ENCODE measurements around the gene SPOP. TPM values are rescaled to one million over a fixed set of nuclear protein-coding genes. Genes with fewer than 3 reads are reported as not detected.

The SPOP gene
- total RNA-seq, 1 experiment from 2014 or later, result 52.3 TPM

GRCh38 chr17:49715717-49716279, 37.9 kb upstream of the SPOP start:
- CTCF ChIA-PET, result interaction anchor here (0.6 to 1.8 kb wide), 4 partner anchors 159 to 308 kb away, joined by 3 to 10 read pairs (median 3); no protein-coding TSS in a partner anchor
- no TSS peak for BruUV-seq (replicated peaks)
- POLR2A ChIA-PET, result no interaction called here
- no peaks in the 10 kb centered on the region for H3K27me3 Mint-ChIP-seq (ENCODE audit: insufficient read depth, unreplicated experiment)
- H3K27ac Mint-ChIP-seq (ENCODE audit: low read depth, unreplicated experiment), result no peak overlapping the region
- H3K9me3 Mint-ChIP-seq (ENCODE audit: unreplicated experiment), result no peaks in the 10 kb centered on the region
- H3K36me3 Mint-ChIP-seq (ENCODE audit: insufficient read depth, unreplicated experiment), result peaks cover 14% of the 10 kb centered on the region
- no peak for TF ChIP-seq CTCF (IDR thresholded peaks at IDR 0.05; ENCODE audit: unreplicated experiment)
- H3K4me1 Mint-ChIP-seq (ENCODE audit: insufficient read depth, unreplicated experiment), result no peaks in the 10 kb centered on the region
- DNase-seq (ENCODE audit: unreplicated experiment), result no peak
- no peak overlapping the region for H3K4me3 Mint-ChIP-seq (ENCODE audit: unreplicated experiment)
- intact Hi-C loops (cut with micrococcal nuclease), result no loop called here

- Mint-ChIP-seq H3K27me3 (ENCODE audit: insufficient read depth, unreplicated experiment) (no peaks in the 10 kb centered on the region), H3K4me1 (ENCODE audit: insufficient read depth, unreplicated experiment) (no peaks in the 10 kb centered on the region), H3K36me3 (ENCODE audit: insufficient read depth, unreplicated experiment) (peaks cover 16% of the 10 kb centered on the region), H3K4me3 (ENCODE audit: unreplicated experiment) (no peak overlapping the region), H3K9me3 (ENCODE audit: unreplicated experiment) (no peaks in the 10 kb centered on the region), H3K27ac (ENCODE audit: low read depth, unreplicated experiment) (no peak overlapping the region)
- DNase-seq (ENCODE audit: unreplicated experiment), result no peak
- ChIA-PET POLR2A (no interaction called here), CTCF (interaction anchor here (0.6 to 1.8 kb wide), 4 partner anchors 101 to 307 kb away, joined by 3 to 10 read pairs (median 4); no protein-coding TSS in a partner anchor)
- intact Hi-C loops (cut with micrococcal nuclease), result no loop called here
- TF ChIP-seq CTCF (IDR thresholded peaks at IDR 0.05; ENCODE audit: unreplicated experiment), result no peak
- no TSS peak for BruUV-seq (replicated peaks)
These were observed 37.3 kb upstream of the SPOP start for GRCh38 chr17:49715216-49715615.

- peaks cover 26% of the 10 kb centered on the region for H3K36me3 Mint-ChIP-seq (ENCODE audit: insufficient read depth, unreplicated experiment)
- no TSS peak for BruUV-seq (replicated peaks)
These were observed 30.8 kb upstream of the SPOP start for GRCh38 chr17:49708515-49709183.

More at GRCh38 chr17:49708515-49709183, 30.8 kb upstream of the SPOP start:
- ChIA-PET CTCF (interaction anchor here (0.6 to 7.4 kb wide), 26 partner anchors 9 to 1205 kb away, joined by 3 to 47 read pairs (median 4); partner anchors contain the start of gene KAT7), POLR2A (interaction anchor here (0.6 to 3.5 kb wide), 24 partner anchors 10 to 838 kb away, joined by 3 to 35 read pairs (median 4); partner anchors contain the start of genes FAM117A, KAT7 and PHB1)
- peak overlapping the region; percentile 83 for H3K4me3 Mint-ChIP-seq (ENCODE audit: unreplicated experiment)
- H3K4me1 Mint-ChIP-seq (ENCODE audit: insufficient read depth, unreplicated experiment), result peaks cover 23% of the 10 kb centered on the region
- no peak for TF ChIP-seq CTCF (IDR thresholded peaks at IDR 0.05; ENCODE audit: unreplicated experiment)
- intact Hi-C loops (cut with micrococcal nuclease), result loop anchor here (1.0 to 5.0 kb wide), 2 partner anchors 71 to 289 kb away; partner anchors contain the start of gene DLX3
- no peak for DNase-seq (ENCODE audit: unreplicated experiment)
- peak overlapping the region; percentile 100 for H3K27ac Mint-ChIP-seq (ENCODE audit: low read depth, unreplicated experiment)
- no peaks in the 10 kb centered on the region for H3K27me3 Mint-ChIP-seq (ENCODE audit: insufficient read depth, unreplicated experiment)
- H3K9me3 Mint-ChIP-seq (ENCODE audit: unreplicated experiment), result no peaks in the 10 kb centered on the region
